ENCODE measurements around the gene PGA5. TPM values are rescaled to one million over a fixed set of nuclear protein-coding genes. Genes with fewer than 3 reads are reported as not detected.

PGA5 gene
- total and polyA plus RNA-seq, 9 of the 15 experiments (the other 6 are each of a cell fraction or from before 2014, with no cell fraction given): not detected

DNA sequence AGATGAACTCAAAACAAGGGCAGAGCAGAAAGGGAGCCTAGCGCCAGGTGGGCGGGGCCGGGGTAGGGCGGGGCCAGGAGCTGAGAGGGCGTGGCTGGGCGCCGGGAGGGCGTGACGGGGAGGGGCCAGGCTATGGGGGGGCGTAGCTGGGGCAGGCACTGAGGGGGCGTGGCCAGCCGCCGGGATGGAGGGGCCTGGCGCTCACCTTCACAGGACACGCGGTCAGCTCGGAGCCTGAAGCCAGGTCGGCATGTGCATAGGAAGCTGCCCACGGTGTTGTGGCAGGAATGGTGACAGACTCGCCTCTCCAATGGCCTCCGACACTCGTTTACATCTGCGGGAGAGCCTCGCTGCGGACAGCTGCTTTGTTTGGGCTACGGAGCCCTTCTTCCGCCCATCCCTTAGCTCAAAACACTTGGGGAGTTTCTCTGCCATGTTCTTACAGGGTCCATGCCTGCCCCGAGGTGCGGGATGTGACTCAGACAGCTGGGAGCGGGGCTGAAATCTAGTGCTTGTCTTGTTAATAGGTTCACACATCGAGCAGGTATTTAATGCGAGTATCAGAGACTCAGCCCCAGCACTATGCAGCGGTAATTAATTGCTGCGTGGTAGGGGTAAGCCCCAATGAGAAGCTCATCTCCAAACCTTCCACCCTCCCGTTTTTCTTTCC is 40.7 kb downstream of the PGA5 start (continued):
- TF ChIP-seq RNF2 (IDR thresholded peaks at IDR 0.05) (no peak), YY1 (IDR thresholded peaks at IDR 0.05; ENCODE audit: borderline replicate concordance in 1 of 3, control insufficient read depth in 1 of 3, extremely low read depth in 1 of 3, insufficient read depth in 3 of 3, insufficient read length in 1 of 3, insufficient replicate concordance in 2 of 3, low read depth in 1 of 3, low read length in 2 of 3) (peak in 1 of 3 experiments; percentile 23), ZNF197 (CRISPR knock-in tag; IDR thresholded peaks at IDR 0.05; ENCODE audit: low read depth) (no peak), ZNF583 (CRISPR knock-in tag; IDR thresholded peaks at IDR 0.05) (no peak), ADNP (tag; IDR thresholded peaks at IDR 0.05) (no peak), HMGN3 (IDR thresholded peaks at IDR 0.05; ENCODE audit: borderline replicate concordance, extremely low read depth, insufficient read length, low read depth, low read length) (peak; percentile 57), CBFA2T3 (IDR thresholded peaks at IDR 0.05) (no peak), POU5F1 (IDR thresholded peaks at IDR 0.05; ENCODE audit: borderline replicate concordance, low read depth, low read length, partially characterized antibody) (no peak), C11orf30 (IDR thresholded peaks at IDR 0.05; ENCODE audit: low read depth) (no peak)
- TF ChIP-seq, protein P1, sequence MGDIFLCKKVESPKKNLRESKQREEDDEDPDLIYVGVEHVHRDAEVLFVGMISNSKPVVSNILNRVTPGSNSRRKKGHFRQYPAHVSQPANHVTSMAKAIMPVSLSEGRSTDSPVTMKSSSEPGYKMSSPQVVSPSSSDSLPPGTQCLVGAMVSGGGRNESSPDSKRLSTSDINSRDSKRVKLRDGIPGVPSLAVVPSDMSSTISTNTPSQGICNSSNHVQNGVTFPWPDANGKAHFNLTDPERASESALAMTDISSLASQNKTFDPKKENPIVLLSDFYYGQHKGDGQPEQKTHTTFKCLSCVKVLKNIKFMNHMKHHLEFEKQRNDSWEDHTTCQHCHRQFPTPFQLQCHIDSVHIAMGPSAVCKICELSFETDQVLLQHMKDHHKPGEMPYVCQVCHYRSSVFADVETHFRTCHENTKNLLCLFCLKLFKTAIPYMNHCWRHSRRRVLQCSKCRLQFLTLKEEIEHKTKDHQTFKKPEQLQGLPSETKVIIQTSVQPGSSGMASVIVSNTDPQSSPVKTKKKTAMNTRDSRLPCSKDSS (IDR thresholded peaks at IDR 0.05; ENCODE audit: low read depth, partially characterized antibody): no peak
- TF ChIP-seq, protein P2, sequence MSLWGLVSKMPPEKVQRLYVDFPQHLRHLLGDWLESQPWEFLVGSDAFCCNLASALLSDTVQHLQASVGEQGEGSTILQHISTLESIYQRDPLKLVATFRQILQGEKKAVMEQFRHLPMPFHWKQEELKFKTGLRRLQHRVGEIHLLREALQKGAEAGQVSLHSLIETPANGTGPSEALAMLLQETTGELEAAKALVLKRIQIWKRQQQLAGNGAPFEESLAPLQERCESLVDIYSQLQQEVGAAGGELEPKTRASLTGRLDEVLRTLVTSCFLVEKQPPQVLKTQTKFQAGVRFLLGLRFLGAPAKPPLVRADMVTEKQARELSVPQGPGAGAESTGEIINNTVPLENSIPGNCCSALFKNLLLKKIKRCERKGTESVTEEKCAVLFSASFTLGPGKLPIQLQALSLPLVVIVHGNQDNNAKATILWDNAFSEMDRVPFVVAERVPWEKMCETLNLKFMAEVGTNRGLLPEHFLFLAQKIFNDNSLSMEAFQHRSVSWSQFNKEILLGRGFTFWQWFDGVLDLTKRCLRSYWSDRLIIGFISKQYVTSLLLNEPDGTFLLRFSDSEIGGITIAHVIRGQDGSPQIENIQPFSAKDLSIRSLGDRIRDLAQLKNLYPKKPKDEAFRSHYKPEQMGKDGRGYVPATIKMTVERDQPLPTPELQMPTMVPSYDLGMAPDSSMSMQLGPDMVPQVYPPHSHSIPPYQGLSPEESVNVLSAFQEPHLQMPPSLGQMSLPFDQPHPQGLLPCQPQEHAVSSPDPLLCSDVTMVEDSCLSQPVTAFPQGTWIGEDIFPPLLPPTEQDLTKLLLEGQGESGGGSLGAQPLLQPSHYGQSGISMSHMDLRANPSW (CRISPR knock-in tag; IDR thresholded peaks at IDR 0.05): no peak
- TF ChIP-seq, protein P3, sequence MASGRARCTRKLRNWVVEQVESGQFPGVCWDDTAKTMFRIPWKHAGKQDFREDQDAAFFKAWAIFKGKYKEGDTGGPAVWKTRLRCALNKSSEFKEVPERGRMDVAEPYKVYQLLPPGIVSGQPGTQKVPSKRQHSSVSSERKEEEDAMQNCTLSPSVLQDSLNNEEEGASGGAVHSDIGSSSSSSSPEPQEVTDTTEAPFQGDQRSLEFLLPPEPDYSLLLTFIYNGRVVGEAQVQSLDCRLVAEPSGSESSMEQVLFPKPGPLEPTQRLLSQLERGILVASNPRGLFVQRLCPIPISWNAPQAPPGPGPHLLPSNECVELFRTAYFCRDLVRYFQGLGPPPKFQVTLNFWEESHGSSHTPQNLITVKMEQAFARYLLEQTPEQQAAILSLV (tag; IDR thresholded peaks at IDR 0.05): no peak
- TF ChIP-seq, protein P4, sequence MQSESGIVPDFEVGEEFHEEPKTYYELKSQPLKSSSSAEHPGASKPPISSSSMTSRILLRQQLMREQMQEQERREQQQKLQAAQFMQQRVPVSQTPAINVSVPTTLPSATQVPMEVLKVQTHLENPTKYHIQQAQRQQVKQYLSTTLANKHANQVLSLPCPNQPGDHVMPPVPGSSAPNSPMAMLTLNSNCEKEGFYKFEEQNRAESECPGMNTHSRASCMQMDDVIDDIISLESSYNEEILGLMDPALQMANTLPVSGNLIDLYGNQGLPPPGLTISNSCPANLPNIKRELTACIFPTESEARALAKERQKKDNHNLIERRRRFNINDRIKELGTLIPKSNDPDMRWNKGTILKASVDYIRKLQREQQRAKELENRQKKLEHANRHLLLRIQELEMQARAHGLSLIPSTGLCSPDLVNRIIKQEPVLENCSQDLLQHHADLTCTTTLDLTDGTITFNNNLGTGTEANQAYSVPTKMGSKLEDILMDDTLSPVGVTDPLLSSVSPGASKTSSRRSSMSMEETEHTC (IDR thresholded peaks at IDR 0.05): no peak
- TF ChIP-seq, protein P5, sequence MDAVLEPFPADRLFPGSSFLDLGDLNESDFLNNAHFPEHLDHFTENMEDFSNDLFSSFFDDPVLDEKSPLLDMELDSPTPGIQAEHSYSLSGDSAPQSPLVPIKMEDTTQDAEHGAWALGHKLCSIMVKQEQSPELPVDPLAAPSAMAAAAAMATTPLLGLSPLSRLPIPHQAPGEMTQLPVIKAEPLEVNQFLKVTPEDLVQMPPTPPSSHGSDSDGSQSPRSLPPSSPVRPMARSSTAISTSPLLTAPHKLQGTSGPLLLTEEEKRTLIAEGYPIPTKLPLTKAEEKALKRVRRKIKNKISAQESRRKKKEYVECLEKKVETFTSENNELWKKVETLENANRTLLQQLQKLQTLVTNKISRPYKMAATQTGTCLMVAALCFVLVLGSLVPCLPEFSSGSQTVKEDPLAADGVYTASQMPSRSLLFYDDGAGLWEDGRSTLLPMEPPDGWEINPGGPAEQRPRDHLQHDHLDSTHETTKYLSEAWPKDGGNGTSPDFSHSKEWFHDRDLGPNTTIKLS (IDR thresholded peaks at IDR 0.05; ENCODE audit: borderline replicate concordance, low read depth): no peak
- TF ChIP-seq, protein P6, sequence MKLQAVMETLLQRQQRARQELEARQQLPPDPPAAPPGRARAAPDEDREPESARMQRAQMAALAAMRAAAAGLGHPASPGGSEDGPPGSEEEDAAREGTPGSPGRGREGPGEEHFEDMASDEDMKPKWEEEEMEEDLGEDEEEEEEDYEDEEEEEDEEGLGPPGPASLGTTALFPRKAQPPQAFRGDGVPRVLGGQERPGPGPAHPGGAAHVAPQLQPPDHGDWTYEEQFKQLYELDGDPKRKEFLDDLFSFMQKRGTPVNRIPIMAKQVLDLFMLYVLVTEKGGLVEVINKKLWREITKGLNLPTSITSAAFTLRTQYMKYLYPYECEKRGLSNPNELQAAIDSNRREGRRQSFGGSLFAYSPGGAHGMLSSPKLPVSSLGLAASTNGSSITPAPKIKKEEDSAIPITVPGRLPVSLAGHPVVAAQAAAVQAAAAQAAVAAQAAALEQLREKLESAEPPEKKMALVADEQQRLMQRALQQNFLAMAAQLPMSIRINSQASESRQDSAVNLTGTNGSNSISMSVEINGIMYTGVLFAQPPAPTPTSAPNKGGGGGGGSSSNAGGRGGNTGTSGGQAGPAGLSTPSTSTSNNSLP (IDR thresholded peaks at IDR 0.05; ENCODE audit: borderline replicate concordance, low read depth, low read length): no peak

All from K562 (cell line).